Common myeloid progenitor, CD34-positive (primary cell): Measurements from ENCODE around the gene GNPDA2.

Experiments
- CTCF ChIA-PET: fragments of 350-600 bp; sonication (Branson Sonifier 250); formaldehyde crosslinking; loops from one replicate; lab custom pipeline; 2021; ENCODE audit warnings: antibody characterized with exemption; lab: Charles Lee
- POLR2A ChIA-PET: fragments of 350-600 bp; sonication (Branson Sonifier 250); formaldehyde crosslinking; loops from one replicate; lab custom pipeline; 2021; ENCODE audit warnings: antibody characterized with exemption; lab: Charles Lee
- DNase-seq, 3 donors: peaks; one replicate each; pipeline versions ENCODE4 v3.0.0 to v3.0.0-alpha.2; 2013
- H3K27ac ChIP-seq, 2 experiments: 1 replicate in 1 of 2; 2 replicates in 1 of 2; pipeline ENCODE4 v1.7.0; 2013; ENCODE audit warnings: inconsistent platforms in 2 of 2, low read length in 2 of 2, mild to moderate bottlenecking in 2 of 2, low read depth in 1 of 2, moderate library complexity in 1 of 2; ENCODE audit not compliant: severe bottlenecking in 2 of 2, insufficient read depth in 1 of 2, poor library complexity in 1 of 2
- H3K27me3 ChIP-seq, 5 experiments: replicated peaks in 2 of 5; 1 replicate in 3 of 5; 2 replicates in 2 of 5; pipeline versions ENCODE4 v1.6.1 to v1.7.0; 2013; ENCODE audit warnings: low read length in 4 of 5, mild to moderate bottlenecking in 2 of 5, moderate library complexity in 2 of 5, inconsistent platforms in 1 of 5; ENCODE audit not compliant: insufficient read depth in 5 of 5, control insufficient read depth in 4 of 5
- H3K36me3 ChIP-seq, 4 experiments: 1 replicate in 2 of 4; 2 replicates in 2 of 4; pipeline versions ENCODE4 v1.6.1 to v1.7.0; 2013; ENCODE audit warnings: low read length in 3 of 4, control low read depth in 1 of 4, mild to moderate bottlenecking in 1 of 4; ENCODE audit not compliant: control insufficient read depth in 4 of 4, insufficient read depth in 4 of 4
- H3K4me1 ChIP-seq, 4 experiments: 1 replicate in 3 of 4; 2 replicates in 1 of 4; pipeline versions ENCODE4 v1.6.1 to v1.7.1; 2013; ENCODE audit warnings: low read length in 3 of 4, mild to moderate bottlenecking in 3 of 4, control low read depth in 1 of 4, inconsistent platforms in 1 of 4, moderate library complexity in 1 of 4; ENCODE audit not compliant: control insufficient read depth in 4 of 4, insufficient read depth in 4 of 4; ENCODE audit errors: control extremely low read depth in 1 of 4
- H3K4me3 ChIP-seq, 7 experiments: 1 replicate in 4 of 7; 2 replicates in 3 of 7; pipeline versions ENCODE4 v1.5.1 to v1.7.0; 2013; ENCODE audit warnings: mild to moderate bottlenecking in 7 of 7, low read length in 6 of 7, moderate library complexity in 6 of 7, inconsistent platforms in 2 of 7, low read depth in 2 of 7, control low read depth in 1 of 7; ENCODE audit not compliant: insufficient read depth in 4 of 7, control insufficient read depth in 1 of 7; ENCODE audit errors: extremely low read depth in 1 of 7
- H3K9me3 ChIP-seq, 5 experiments: 1 replicate in 4 of 5; 2 replicates in 1 of 5; pipeline versions ENCODE4 v1.6.1 to v1.7.1; 2013; ENCODE audit warnings: low read length in 4 of 5, mild to moderate bottlenecking in 2 of 5, inconsistent platforms in 1 of 5, low read depth in 1 of 5, moderate library complexity in 1 of 5; ENCODE audit not compliant: control insufficient read depth in 4 of 5, insufficient read depth in 2 of 5; ENCODE audit errors: control extremely low read depth in 1 of 5
- WGBS: methylation state at CpG from one replicate; pipeline ENCODE4 v1.1.5; 2013; ENCODE audit not compliant: insufficient coverage; 5-methylcytosine and 5-hydroxymethylcytosine counted together

The GNPDA2 gene

DNA sequence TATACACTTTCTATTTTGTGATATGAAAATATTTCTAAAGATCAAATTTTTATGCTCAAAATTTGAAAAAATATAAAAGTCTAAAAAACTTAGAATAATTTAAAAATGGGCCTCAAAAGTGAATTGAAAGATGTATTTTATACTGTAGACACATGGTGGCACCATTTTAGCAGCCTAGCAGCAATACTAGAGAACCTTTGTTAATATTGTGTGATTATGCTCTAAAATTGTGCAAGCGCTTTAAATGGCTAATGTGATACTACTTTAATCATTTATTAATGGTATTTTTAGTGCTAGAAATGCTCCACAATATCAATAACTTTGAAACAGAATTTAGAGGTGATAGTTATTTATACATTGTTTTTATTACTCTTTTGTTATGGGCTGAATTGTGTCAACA lies 51.9 kb downstream of the GNPDA2 start:
- ChIA-PET CTCF (no interaction called here), POLR2A (no interaction called here)
- Histone ChIP-seq H3K4me1 (peaks cover 8 to 16% (median 9%) of the 10 kb centered on the region in 4 experiments), H3K36me3 (no peaks in the 10 kb centered on the region), H3K4me3 (no peak overlapping the region), H3K27me3 (peaks cover 0 to 2% (median 0%) of the 10 kb centered on the region in 5 experiments), H3K9me3 (no peaks in the 10 kb centered on the region), H3K27ac (no peak overlapping the region)
- WGBS = no CpG with 5 or more reads among the region's 1 CpG
- peak in 2 of 3 donors; percentile 15 to 18 for DNase-seq

DNA sequence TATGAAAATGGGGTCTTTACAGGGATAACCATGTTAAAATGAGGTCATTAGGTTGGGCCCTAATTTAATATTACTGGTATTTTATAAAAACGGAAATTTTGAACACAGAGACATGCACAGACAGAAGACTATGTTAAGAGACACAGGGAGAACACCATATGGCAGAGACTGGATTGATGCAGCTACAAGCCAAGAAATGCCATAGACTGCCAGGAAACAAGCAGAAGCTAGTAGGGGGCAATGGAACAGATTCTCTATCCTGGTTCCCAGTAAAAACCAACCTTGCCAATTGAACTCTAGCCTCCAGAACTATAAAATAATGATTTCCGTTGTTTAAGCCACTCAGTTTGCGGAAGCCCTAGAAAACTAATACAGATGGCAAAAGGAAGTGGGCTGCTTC lies 54.7 kb downstream of the GNPDA2 start:
- no peaks in the 10 kb centered on the region for H3K36me3 ChIP-seq
- no peak for DNase-seq
- peaks cover 0 to 2% (median 0%) of the 10 kb centered on the region in 5 experiments for H3K27me3 ChIP-seq
- H3K27ac ChIP-seq = no peak overlapping the region
- CTCF ChIA-PET = no interaction called here
- POLR2A ChIA-PET = no interaction called here
- H3K4me1 ChIP-seq = no peaks in the 10 kb centered on the region
- 100% methylated on average over 2 of the region's 3 CpGs for WGBS
- no peak overlapping the region for H3K4me3 ChIP-seq
- H3K9me3 ChIP-seq = no peaks in the 10 kb centered on the region

DNA sequence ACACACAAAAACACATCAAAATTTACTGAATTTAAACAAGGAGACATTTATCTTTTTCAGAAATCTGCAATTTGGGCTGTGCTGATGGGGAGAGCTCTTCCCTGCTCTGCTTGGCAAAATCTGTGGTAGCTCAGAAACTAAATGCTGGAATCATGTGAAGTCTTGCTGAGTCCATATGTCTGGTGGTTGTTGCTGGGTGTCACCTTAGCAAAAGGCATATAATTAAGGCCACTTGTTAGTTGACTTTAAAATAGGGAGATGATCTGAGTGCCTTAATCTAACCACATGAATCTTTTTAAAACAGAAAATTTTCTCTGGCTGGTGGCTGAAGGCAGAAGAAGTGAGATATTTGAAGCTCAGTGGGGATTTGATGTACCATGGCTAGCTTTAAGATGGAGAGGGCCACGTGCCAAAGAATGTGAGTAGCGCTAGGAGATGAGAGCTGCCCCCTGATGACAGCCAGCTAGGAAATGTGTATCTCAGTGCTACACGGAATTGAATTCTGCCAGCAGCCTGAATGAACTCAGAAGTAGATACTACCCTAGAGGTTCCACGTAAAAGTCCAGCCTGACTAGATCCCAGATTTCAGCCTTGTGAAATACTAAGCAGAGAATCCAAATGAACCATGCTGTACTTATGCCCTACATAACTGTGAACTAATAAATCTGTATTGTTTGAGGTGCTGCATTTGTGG lies 55.7 kb downstream of the GNPDA2 start:
- no peaks in the 10 kb centered on the region for H3K36me3 ChIP-seq
- no peaks in the 10 kb centered on the region for H3K4me1 ChIP-seq
- no peak for DNase-seq
- H3K27me3 ChIP-seq = peaks cover 0 to 2% (median 0%) of the 10 kb centered on the region in 5 experiments
- no peaks in the 10 kb centered on the region for H3K9me3 ChIP-seq
- H3K4me3 ChIP-seq = no peak overlapping the region
- H3K27ac ChIP-seq = no peak overlapping the region
- ChIA-PET POLR2A (no interaction called here), CTCF (interaction anchor here (0.6 kb wide), 1 partner anchor 32 kb away, joined by 3 read pairs; no protein-coding TSS in a partner anchor)
- 98% methylated on average over 4 of the region's 4 CpGs for WGBS

DNA sequence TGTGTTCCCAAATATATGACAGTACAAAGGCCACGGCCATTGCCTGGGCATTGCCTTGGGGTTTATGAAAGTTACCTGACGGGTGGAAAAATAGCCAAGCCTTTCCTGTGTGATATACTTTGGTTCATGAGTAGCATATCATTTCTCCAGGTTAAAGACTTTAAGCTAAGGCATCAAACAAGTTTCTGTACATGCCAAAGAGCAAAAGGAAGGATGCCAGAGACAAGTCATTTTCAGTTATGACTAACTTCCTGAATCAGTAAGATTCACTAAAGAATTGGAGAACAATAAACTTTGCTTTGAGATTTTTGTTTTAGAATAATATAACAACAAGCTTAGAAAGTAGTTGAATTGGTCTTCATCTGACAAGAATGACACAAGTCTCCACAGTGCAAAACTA lies 57.8 kb downstream of the GNPDA2 start:
- POLR2A ChIA-PET = no interaction called here
- CTCF ChIA-PET = no interaction called here
- 100% methylated on average over 1 of the region's 2 CpGs for WGBS
- no peak for DNase-seq
- Histone ChIP-seq H3K4me1 (no peaks in the 10 kb centered on the region), H3K27ac (no peak overlapping the region), H3K9me3 (no peaks in the 10 kb centered on the region), H3K36me3 (no peaks in the 10 kb centered on the region), H3K27me3 (peaks cover 0 to 2% (median 0%) of the 10 kb centered on the region in 5 experiments), H3K4me3 (no peak overlapping the region)

DNA sequence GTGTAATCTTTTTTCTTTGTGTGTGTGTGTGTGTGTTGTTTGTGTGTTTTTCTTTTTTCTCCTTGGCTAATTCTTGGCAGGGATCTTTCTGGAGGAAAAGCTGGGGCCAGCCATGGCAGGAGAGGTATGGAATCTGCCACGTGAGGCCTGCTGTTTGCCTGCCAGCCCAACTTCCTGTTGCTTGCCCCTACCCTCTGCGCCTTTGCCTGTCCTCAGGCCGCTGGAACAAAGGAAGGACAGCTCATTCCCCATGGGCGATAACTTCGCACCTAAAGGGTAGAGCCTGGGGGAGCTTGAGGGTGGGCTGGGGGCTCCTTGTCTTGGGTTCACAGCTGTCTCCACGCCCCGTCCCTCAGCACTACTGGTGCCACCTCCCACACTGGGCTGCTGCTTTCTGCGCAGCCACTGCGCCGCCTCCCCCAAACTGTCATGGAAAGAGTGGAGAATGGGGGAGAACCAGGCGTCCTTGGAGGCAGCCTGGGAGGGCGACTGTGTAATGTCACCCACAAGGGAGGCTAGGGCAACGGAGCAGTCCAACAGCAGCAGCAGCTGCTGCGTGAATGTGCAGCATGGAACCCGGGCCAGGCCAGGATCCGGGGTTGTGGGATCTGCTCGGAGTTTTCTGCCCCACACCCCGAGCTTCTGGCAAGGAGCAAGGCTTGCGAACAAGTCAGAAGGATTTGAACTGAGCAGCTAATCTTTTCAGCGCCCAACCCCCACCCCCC lies 62.7 kb downstream of the GNPDA2 start:
- H3K27me3 ChIP-seq = no peaks in the 10 kb centered on the region
- DNase-seq = no peak
- H3K27ac ChIP-seq = no peak overlapping the region
- H3K4me3 ChIP-seq = no peak overlapping the region
- peaks cover 0 to 2% (median 0%) of the 10 kb centered on the region in 4 experiments for H3K4me1 ChIP-seq
- no peaks in the 10 kb centered on the region for H3K36me3 ChIP-seq
- WGBS = 96% methylated on average over 19 of the region's 20 CpGs
- H3K9me3 ChIP-seq = no peaks in the 10 kb centered on the region
- ChIA-PET CTCF (no interaction called here), POLR2A (no interaction called here)

DNA sequence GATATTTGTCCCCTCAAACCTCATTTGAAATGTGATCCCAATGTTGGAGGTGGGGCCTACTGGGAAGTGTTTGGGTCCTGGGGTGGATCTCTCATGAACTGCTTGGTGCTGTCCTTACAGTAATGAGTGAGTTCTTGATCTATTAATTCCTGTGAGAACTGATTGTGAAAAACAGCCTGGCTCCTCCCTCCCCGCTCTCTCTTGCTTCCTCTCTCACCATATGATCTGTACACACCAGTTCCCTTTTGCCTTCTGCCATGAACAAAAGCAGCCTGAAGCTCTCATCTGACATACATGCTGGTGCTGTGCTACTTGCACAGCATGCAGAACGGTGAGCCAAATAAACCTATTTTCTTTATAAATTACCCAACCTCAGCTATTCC lies 63.7 kb downstream of the GNPDA2 start:
- ChIA-PET CTCF (no interaction called here), POLR2A (no interaction called here)
- peak in 2 of 3 donors; percentile 15 to 28 for DNase-seq
- H3K27me3 ChIP-seq = no peaks in the 10 kb centered on the region
- H3K4me3 ChIP-seq = no peak overlapping the region
- 0% methylated on average over 1 of the region's 2 CpGs for WGBS
- H3K27ac ChIP-seq = no peak overlapping the region
- peaks cover 0 to 2% (median 0%) of the 10 kb centered on the region in 4 experiments for H3K4me1 ChIP-seq
- no peaks in the 10 kb centered on the region for H3K9me3 ChIP-seq
- no peaks in the 10 kb centered on the region for H3K36me3 ChIP-seq

DNA sequence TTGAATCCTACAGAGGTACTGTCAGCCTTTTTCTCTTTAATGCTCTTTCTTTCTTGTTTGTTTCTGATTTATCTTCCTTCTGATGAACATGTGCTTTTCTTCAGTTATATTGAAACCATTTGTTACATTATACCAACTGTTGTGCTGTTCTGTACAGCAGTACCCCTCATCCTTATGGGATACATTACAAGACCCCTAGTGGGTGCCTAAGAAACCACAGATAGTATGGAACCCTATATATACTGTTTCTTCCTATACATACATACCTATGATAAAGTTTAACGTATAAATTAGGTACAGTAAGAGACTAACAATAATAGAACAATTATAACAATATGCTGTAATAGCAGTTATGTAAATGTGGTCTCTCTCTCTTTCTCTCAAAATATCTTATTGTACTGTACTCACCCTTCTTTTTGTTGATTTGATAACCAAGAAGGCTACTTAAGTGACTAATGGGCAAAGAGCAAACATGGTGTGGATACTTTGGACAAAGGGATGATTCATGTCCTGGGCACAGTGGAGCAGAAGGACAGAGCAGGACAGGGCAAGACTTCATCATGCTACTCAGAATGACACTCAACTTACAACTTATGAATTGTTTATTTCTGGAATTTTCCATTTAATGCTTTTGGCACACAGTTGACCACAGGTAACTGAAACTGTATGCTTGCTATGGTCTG lies 64.3 kb downstream of the GNPDA2 start:
- no CpG with 5 or more reads among the region's 1 CpG for WGBS
- H3K9me3 ChIP-seq = no peaks in the 10 kb centered on the region
- CTCF ChIA-PET = no interaction called here
- DNase-seq = no peak
- H3K4me3 ChIP-seq = no peak overlapping the region
- no peaks in the 10 kb centered on the region for H3K36me3 ChIP-seq
- no peak overlapping the region for H3K27ac ChIP-seq
- peaks cover 0 to 2% (median 0%) of the 10 kb centered on the region in 5 experiments for H3K27me3 ChIP-seq
- H3K4me1 ChIP-seq = peaks cover 0 to 2% (median 0%) of the 10 kb centered on the region in 4 experiments
- POLR2A ChIA-PET = no interaction called here
